Measurements from ENCODE around the gene RIT1.

DNA sequence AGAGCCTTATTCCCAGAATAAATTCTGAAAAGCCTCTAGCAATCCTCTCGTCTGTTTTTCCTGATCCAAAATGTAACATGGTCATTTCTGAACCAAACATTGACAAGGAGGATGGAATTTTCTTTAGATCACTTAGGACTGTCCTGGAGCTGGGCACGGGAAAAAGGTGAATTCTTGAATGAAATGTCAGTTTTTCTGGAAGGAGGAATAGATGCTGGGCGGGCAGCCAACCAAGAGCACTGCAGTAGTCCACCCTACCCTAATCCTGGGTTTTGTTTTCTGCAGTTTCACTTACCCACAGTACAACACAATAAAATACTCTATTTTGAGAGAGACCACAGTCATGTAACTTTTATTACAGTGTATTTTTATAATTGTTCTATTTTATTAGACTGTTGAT is 20.9 kb downstream of the RIT1 start:
- TF ChIP-seq, protein P1, sequence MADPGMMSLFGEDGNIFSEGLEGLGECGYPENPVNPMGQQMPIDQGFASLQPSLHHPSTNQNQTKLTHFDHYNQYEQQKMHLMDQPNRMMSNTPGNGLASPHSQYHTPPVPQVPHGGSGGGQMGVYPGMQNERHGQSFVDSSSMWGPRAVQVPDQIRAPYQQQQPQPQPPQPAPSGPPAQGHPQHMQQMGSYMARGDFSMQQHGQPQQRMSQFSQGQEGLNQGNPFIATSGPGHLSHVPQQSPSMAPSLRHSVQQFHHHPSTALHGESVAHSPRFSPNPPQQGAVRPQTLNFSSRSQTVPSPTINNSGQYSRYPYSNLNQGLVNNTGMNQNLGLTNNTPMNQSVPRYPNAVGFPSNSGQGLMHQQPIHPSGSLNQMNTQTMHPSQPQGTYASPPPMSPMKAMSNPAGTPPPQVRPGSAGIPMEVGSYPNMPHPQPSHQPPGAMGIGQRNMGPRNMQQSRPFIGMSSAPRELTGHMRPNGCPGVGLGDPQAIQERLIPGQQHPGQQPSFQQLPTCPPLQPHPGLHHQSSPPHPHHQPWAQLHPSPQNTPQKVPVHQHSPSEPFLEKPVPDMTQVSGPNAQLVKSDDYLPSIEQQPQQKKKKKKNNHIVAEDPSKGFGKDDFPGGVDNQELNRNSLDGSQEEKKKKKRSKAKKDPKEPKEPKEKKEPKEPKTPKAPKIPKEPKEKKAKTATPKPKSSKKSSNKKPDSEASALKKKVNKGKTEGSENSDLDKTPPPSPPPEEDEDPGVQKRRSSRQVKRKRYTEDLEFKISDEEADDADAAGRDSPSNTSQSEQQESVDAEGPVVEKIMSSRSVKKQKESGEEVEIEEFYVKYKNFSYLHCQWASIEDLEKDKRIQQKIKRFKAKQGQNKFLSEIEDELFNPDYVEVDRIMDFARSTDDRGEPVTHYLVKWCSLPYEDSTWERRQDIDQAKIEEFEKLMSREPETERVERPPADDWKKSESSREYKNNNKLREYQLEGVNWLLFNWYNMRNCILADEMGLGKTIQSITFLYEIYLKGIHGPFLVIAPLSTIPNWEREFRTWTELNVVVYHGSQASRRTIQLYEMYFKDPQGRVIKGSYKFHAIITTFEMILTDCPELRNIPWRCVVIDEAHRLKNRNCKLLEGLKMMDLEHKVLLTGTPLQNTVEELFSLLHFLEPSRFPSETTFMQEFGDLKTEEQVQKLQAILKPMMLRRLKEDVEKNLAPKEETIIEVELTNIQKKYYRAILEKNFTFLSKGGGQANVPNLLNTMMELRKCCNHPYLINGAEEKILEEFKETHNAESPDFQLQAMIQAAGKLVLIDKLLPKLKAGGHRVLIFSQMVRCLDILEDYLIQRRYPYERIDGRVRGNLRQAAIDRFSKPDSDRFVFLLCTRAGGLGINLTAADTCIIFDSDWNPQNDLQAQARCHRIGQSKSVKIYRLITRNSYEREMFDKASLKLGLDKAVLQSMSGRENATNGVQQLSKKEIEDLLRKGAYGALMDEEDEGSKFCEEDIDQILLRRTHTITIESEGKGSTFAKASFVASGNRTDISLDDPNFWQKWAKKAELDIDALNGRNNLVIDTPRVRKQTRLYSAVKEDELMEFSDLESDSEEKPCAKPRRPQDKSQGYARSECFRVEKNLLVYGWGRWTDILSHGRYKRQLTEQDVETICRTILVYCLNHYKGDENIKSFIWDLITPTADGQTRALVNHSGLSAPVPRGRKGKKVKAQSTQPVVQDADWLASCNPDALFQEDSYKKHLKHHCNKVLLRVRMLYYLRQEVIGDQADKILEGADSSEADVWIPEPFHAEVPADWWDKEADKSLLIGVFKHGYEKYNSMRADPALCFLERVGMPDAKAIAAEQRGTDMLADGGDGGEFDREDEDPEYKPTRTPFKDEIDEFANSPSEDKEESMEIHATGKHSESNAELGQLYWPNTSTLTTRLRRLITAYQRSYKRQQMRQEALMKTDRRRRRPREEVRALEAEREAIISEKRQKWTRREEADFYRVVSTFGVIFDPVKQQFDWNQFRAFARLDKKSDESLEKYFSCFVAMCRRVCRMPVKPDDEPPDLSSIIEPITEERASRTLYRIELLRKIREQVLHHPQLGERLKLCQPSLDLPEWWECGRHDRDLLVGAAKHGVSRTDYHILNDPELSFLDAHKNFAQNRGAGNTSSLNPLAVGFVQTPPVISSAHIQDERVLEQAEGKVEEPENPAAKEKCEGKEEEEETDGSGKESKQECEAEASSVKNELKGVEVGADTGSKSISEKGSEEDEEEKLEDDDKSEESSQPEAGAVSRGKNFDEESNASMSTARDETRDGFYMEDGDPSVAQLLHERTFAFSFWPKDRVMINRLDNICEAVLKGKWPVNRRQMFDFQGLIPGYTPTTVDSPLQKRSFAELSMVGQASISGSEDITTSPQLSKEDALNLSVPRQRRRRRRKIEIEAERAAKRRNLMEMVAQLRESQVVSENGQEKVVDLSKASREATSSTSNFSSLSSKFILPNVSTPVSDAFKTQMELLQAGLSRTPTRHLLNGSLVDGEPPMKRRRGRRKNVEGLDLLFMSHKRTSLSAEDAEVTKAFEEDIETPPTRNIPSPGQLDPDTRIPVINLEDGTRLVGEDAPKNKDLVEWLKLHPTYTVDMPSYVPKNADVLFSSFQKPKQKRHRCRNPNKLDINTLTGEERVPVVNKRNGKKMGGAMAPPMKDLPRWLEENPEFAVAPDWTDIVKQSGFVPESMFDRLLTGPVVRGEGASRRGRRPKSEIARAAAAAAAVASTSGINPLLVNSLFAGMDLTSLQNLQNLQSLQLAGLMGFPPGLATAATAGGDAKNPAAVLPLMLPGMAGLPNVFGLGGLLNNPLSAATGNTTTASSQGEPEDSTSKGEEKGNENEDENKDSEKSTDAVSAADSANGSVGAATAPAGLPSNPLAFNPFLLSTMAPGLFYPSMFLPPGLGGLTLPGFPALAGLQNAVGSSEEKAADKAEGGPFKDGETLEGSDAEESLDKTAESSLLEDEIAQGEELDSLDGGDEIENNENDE (IDR thresholded peaks at IDR 0.05; ENCODE audit: insufficient replicate concordance, low read length), result no peak
- TF ChIP-seq, protein P2, sequence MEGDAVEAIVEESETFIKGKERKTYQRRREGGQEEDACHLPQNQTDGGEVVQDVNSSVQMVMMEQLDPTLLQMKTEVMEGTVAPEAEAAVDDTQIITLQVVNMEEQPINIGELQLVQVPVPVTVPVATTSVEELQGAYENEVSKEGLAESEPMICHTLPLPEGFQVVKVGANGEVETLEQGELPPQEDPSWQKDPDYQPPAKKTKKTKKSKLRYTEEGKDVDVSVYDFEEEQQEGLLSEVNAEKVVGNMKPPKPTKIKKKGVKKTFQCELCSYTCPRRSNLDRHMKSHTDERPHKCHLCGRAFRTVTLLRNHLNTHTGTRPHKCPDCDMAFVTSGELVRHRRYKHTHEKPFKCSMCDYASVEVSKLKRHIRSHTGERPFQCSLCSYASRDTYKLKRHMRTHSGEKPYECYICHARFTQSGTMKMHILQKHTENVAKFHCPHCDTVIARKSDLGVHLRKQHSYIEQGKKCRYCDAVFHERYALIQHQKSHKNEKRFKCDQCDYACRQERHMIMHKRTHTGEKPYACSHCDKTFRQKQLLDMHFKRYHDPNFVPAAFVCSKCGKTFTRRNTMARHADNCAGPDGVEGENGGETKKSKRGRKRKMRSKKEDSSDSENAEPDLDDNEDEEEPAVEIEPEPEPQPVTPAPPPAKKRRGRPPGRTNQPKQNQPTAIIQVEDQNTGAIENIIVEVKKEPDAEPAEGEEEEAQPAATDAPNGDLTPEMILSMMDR (IDR thresholded peaks at IDR 0.05; ENCODE audit: control extremely low read depth in 1 of 3, insufficient read depth in 1 of 3, low read depth in 1 of 3, low read length in 3 of 3), result no peak
- no peak for TF ChIP-seq EGR1 (IDR thresholded peaks at IDR 0.05; ENCODE audit: borderline replicate concordance, low read depth, low read length)
- TF ChIP-seq JUN (IDR thresholded peaks at IDR 0.05; ENCODE audit: low read depth, low read length), result no peak
- TF ChIP-seq RNF2 (IDR thresholded peaks at IDR 0.05; ENCODE audit: borderline replicate concordance, low read depth, low read length, missing control alignments, poor library complexity, severe bottlenecking), result no peak
